Liver (tissue), 9 donors: ENCODE measurements around the gene SLC4A11. TPM values are rescaled to one million over a fixed set of nuclear protein-coding genes. Genes with fewer than 3 reads are reported as not detected.

ENCODE experiments used
- DNase-seq: peaks from one replicate; pipeline ENCODE4 v3.0.0-alpha.2; 2017; ENCODE audit warnings: low spot score
- H3K27ac ChIP-seq, 2 donors: one replicate each; pipeline ENCODE4 v1.7.0; 2013; ENCODE audit warnings: inconsistent platforms in 2 of 2, low read length in 2 of 2, control low read depth in 1 of 2, low read depth in 1 of 2, mild to moderate bottlenecking in 1 of 2
- H3K27me3 ChIP-seq, 4 donors: one replicate each; pipeline versions ENCODE4 v1.6.1 to v1.7.0; 2013; ENCODE audit warnings: low read length in 3 of 4, inconsistent platforms in 1 of 4, mild to moderate bottlenecking in 1 of 4, moderate library complexity in 1 of 4; ENCODE audit not compliant: control insufficient read depth in 4 of 4, insufficient read depth in 4 of 4
- H3K36me3 ChIP-seq, 4 donors: one replicate each; pipeline versions ENCODE4 v1.6.1 to v1.7.0; 2013; ENCODE audit warnings: low read length in 3 of 4, mild to moderate bottlenecking in 3 of 4, low read depth in 1 of 4, moderate library complexity in 1 of 4; ENCODE audit not compliant: control insufficient read depth in 4 of 4, insufficient read depth in 3 of 4
- H3K4me1 ChIP-seq, 4 donors: one replicate each; pipeline versions ENCODE4 v1.6.1 to v1.7.0; 2013; ENCODE audit warnings: low read length in 3 of 4, mild to moderate bottlenecking in 3 of 4, moderate library complexity in 1 of 4; ENCODE audit not compliant: control insufficient read depth in 4 of 4, insufficient read depth in 4 of 4
- H3K4me3 ChIP-seq, 3 donors: one replicate each; pipeline versions ENCODE4 v1.6.1 to v1.7.0; 2013; ENCODE audit warnings: low read length in 3 of 3, control low read depth in 1 of 3, low read depth in 1 of 3, mild to moderate bottlenecking in 1 of 3
- H3K9ac ChIP-seq, 2 donors: one replicate each; pipeline ENCODE4 v1.7.0; 2013; ENCODE audit warnings: low read length in 2 of 2, mild to moderate bottlenecking in 2 of 2, moderate library complexity in 2 of 2, control low read depth in 1 of 2, low read depth in 1 of 2
- H3K9me3 ChIP-seq, 4 donors: one replicate each; pipeline versions ENCODE4 v1.6.1 to v1.7.0; 2013; ENCODE audit warnings: low read length in 3 of 4; ENCODE audit not compliant: control insufficient read depth in 4 of 4
- EGR1 ChIP-seq, 2 donors: IDR thresholded peaks; 2 replicates each; pipeline ENCODE4 v1.6.1; 2016 to 2018; ENCODE audit warnings: antibody characterized with exemption in 2 of 2, low read depth in 2 of 2
- FOXA1 ChIP-seq: IDR thresholded peaks from 2 replicates; pipeline ENCODE4 v1.6.1; 2016; ENCODE audit warnings: antibody characterized with exemption
- HNF4A ChIP-seq, 2 donors: conservative IDR thresholded peaks; 2 replicates each; pipeline ENCODE4 v1.6.1; 2016; ENCODE audit warnings: antibody characterized with exemption in 2 of 2, mild to moderate bottlenecking in 2 of 2
- HNF4G ChIP-seq: IDR thresholded peaks from 2 replicates; pipeline ENCODE4 v1.6.1; 2016; ENCODE audit warnings: antibody characterized with exemption
- JUND ChIP-seq, 2 donors: IDR thresholded peaks; 2 replicates each; pipeline ENCODE4 v1.6.1; 2016; ENCODE audit warnings: antibody characterized with exemption in 2 of 2
- RAD21 ChIP-seq, 2 donors: IDR thresholded peaks; 2 replicates each; pipeline ENCODE4 v1.6.1; 2016; ENCODE audit warnings: antibody characterized with exemption in 2 of 2, mild to moderate bottlenecking in 2 of 2
- RXRA ChIP-seq, 2 donors: IDR thresholded peaks; 2 replicates each; pipeline ENCODE4 v1.6.1; 2017 to 2018; ENCODE audit warnings: antibody characterized with exemption in 2 of 2, mild to moderate bottlenecking in 1 of 2
- SP1 ChIP-seq: IDR thresholded peaks from 2 replicates; pipeline ENCODE4 v1.6.1; 2018; ENCODE audit warnings: antibody characterized with exemption, mild to moderate bottlenecking
- TAF1 ChIP-seq: conservative IDR thresholded peaks from 2 replicates; pipeline ENCODE4 v1.6.1; 2016; ENCODE audit warnings: antibody characterized with exemption, mild to moderate bottlenecking
- YY1 ChIP-seq: IDR thresholded peaks from 2 replicates; pipeline ENCODE4 v1.6.1; 2016; ENCODE audit warnings: antibody characterized with exemption, mild to moderate bottlenecking
- WGBS: extraction: QIAGEN DNeasy Blood & Tissue Kit; methylation state at CpG from one replicate; pipeline ENCODE4 v1.1.7; 2013; 5-methylcytosine and 5-hydroxymethylcytosine counted together
- polyA plus RNA-seq, 2 donors: library from polyadenylated mRNA; stranded (reverse) in 1 of 2; unstranded in 1 of 2; fragments of 200-250 nt in 1 of 2; fragments of >200 nt in 1 of 2; fragmentation: Nextera tagmentation in 1 of 2; extraction: Ambion mirVana in 1 of 2; gene quantifications; one replicate each; pipeline versions ENCODE4 v1.2.1 to v1.2.3, GENCODE V29; 2013 to 2015
- total RNA-seq, 2 donors: library from RNA; depleted of rRNA; stranded (reverse); fragments of >200 nt; gene quantifications; one replicate each; pipeline ENCODE4 v1.2.3, GENCODE V29; 2014
- TF ChIP-seq, protein P1 (sequence below): IDR thresholded peaks from 2 replicates; pipeline ENCODE4 v1.6.1; 2016; ENCODE audit warnings: antibody characterized with exemption
- TF ChIP-seq, protein P2 (sequence below): IDR thresholded peaks from 2 replicates; pipeline ENCODE4 v1.6.1; 2016; ENCODE audit warnings: antibody characterized with exemption
- TF ChIP-seq, protein P3 (sequence below): IDR thresholded peaks from 2 replicates; pipeline ENCODE4 v1.6.1; 2016; ENCODE audit warnings: antibody characterized with exemption, mild to moderate bottlenecking
- TF ChIP-seq, protein P4 (sequence below): IDR thresholded peaks from 2 replicates; pipeline ENCODE4 v1.6.1; 2016; ENCODE audit warnings: antibody characterized with exemption
- donor health status: healthy.
- donor health status: healthy.
- donor health status: healthy.
- donor health status: healthy.
- donor health status: healthy.

SLC4A11 gene
- total and polyA plus RNA-seq, 4 donors: under 0.01 to 0.13 (median 0.06) TPM

DNA sequence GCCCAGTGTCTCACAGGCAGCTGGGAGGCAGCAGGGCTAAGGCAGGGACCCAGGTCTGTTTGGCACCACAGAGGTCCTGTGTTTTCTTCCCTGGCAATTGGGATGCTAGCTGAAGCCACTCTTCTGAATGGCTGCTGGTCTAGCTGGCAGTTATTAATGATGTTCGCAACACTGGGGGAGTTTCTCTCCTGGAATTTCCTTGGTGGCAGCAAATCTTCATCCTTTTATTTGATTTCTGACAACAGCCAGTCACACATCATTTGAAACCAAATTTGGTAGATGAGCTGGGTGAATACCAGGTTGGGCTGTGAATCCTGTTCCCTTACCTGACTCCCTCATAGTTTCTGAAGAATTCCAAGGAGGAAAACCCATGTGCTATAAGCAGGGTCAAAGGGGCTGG, 40.8 kb upstream of the SLC4A11 start:
- no peak for TF ChIP-seq FOXA1
- no peak for TF ChIP-seq TAF1
- TF ChIP-seq, protein P1, sequence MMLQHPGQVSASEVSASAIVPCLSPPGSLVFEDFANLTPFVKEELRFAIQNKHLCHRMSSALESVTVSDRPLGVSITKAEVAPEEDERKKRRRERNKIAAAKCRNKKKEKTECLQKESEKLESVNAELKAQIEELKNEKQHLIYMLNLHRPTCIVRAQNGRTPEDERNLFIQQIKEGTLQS: no peak
- no peak for TF ChIP-seq EGR1 (IDR thresholded peaks at IDR 0.05; ENCODE audit: low read depth in 2 of 2)
- no peak for TF ChIP-seq HNF4A (conservative IDR thresholded peaks at IDR 0.05)
- TF ChIP-seq RAD21 (IDR thresholded peaks at IDR 0.05): no peak
- TF ChIP-seq, protein P2, sequence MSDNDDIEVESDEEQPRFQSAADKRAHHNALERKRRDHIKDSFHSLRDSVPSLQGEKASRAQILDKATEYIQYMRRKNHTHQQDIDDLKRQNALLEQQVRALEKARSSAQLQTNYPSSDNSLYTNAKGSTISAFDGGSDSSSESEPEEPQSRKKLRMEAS: no peak
- TF ChIP-seq JUND (IDR thresholded peaks at IDR 0.05): no peak
- TF ChIP-seq YY1: no peak
- TF ChIP-seq, protein P3, sequence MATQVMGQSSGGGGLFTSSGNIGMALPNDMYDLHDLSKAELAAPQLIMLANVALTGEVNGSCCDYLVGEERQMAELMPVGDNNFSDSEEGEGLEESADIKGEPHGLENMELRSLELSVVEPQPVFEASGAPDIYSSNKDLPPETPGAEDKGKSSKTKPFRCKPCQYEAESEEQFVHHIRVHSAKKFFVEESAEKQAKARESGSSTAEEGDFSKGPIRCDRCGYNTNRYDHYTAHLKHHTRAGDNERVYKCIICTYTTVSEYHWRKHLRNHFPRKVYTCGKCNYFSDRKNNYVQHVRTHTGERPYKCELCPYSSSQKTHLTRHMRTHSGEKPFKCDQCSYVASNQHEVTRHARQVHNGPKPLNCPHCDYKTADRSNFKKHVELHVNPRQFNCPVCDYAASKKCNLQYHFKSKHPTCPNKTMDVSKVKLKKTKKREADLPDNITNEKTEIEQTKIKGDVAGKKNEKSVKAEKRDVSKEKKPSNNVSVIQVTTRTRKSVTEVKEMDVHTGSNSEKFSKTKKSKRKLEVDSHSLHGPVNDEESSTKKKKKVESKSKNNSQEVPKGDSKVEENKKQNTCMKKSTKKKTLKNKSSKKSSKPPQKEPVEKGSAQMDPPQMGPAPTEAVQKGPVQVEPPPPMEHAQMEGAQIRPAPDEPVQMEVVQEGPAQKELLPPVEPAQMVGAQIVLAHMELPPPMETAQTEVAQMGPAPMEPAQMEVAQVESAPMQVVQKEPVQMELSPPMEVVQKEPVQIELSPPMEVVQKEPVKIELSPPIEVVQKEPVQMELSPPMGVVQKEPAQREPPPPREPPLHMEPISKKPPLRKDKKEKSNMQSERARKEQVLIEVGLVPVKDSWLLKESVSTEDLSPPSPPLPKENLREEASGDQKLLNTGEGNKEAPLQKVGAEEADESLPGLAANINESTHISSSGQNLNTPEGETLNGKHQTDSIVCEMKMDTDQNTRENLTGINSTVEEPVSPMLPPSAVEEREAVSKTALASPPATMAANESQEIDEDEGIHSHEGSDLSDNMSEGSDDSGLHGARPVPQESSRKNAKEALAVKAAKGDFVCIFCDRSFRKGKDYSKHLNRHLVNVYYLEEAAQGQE: no peak
- H3K9ac ChIP-seq: no peak overlapping the region
- no peaks in the 10 kb centered on the region for H3K9me3 ChIP-seq
- no peak overlapping the region for H3K27ac ChIP-seq
- DNase-seq: no peak
- H3K36me3 ChIP-seq: peaks cover 2 to 23% (median 7%) of the 10 kb centered on the region in 4 donors
- 95% methylated on average over 1 of the region's 1 CpG for WGBS
- no peaks in the 10 kb centered on the region for H3K27me3 ChIP-seq
- no peak overlapping the region for H3K4me3 ChIP-seq
- no peaks in the 10 kb centered on the region for H3K4me1 ChIP-seq

DNA sequence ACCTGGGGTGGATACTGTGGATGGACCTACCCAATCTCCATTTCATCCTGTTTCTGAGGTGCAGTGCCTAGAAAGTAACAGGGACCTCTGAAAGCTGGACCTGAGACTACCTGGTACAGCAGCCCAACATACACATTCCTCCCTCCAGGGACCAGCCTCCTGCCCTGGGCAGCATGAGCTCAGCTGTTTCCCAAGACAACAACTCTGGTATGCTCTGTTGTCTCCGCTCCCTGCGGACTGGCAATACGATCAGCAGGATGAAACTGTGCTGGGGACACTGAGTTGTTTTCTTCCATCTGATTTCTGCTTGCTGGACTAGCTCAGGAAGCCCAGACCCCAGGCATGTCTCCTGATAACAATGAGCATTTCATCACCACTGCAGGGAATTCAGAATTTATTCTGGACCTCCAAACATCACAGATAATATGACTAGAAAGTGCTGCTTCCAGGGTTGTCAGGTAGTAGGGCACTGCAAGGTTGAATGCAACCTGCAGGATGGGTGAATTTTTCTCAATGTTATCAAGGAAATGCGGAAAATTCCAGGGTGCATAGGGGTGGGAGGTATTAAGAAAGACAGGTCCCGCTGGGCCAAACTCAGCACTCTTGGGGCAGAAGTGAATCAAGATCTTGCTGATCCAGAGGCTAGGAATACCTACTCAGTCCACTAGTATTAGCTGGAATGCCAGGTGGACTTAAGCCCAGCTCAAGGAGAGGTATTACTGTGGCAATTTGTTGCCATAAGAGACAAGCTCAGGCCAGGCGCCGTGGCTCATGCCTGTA, 38.9 kb upstream of the SLC4A11 start:
- no peaks in the 10 kb centered on the region for H3K4me1 ChIP-seq
- H3K36me3 ChIP-seq: peaks cover under 1 to 25% (median 6%) of the 10 kb centered on the region in 4 donors
- H3K27me3 ChIP-seq: no peaks in the 10 kb centered on the region
- 97% methylated on average over 7 of the region's 7 CpGs for WGBS
- H3K27ac ChIP-seq: no peak overlapping the region
- TF ChIP-seq SP1 (no peak), HNF4G (no peak), RXRA (IDR thresholded peaks at IDR 0.05) (no peak), FOXA1 (no peak), HNF4A (conservative IDR thresholded peaks at IDR 0.05) (no peak), JUND (IDR thresholded peaks at IDR 0.05) (no peak)
- TF ChIP-seq, protein P4, sequence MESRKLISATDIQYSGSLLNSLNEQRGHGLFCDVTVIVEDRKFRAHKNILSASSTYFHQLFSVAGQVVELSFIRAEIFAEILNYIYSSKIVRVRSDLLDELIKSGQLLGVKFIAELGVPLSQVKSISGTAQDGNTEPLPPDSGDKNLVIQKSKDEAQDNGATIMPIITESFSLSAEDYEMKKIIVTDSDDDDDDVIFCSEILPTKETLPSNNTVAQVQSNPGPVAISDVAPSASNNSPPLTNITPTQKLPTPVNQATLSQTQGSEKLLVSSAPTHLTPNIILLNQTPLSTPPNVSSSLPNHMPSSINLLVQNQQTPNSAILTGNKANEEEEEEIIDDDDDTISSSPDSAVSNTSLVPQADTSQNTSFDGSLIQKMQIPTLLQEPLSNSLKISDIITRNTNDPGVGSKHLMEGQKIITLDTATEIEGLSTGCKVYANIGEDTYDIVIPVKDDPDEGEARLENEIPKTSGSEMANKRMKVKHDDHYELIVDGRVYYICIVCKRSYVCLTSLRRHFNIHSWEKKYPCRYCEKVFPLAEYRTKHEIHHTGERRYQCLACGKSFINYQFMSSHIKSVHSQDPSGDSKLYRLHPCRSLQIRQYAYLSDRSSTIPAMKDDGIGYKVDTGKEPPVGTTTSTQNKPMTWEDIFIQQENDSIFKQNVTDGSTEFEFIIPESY: no peak
- TF ChIP-seq, protein P1: no peak
- DNase-seq: no peak
- no peak overlapping the region for H3K9ac ChIP-seq
- H3K9me3 ChIP-seq: no peaks in the 10 kb centered on the region
- no peak overlapping the region for H3K4me3 ChIP-seq
